HL-60/S4 (cell line): ENCODE data around the gene PTPRN2.

Experiments
- in situ Hi-C: fragments of 300-500 bp; cut with MboI; formaldehyde crosslinking; loops from 2 replicates; pipeline ENCODE4 v1.14.3; 2022; ENCODE audit warnings: low sequenced_read_pairs

The PTPRN2 gene

GRCh38 chr7:157873181-157873580 lies 714.4 kb downstream of the PTPRN2 start:
- in situ Hi-C loops = no loop called here

GRCh38 chr7:157872447-157872846 lies 715.2 kb downstream of the PTPRN2 start:
- in situ Hi-C loops = no loop called here

GRCh38 chr7:157871681-157872080 lies 715.9 kb downstream of the PTPRN2 start:
- in situ Hi-C loops = no loop called here

GRCh38 chr7:157870644-157871290 lies 716.9 kb downstream of the PTPRN2 start:
- in situ Hi-C loops = no loop called here

- in situ Hi-C loops = no loop called here
Observed at GRCh38 chr7:157869793-157870192, 717.8 kb downstream of the PTPRN2 start.

GRCh38 chr7:157867685-157868305 lies 719.8 kb downstream of the PTPRN2 start:
- in situ Hi-C loops = no loop called here

- in situ Hi-C loops = no loop called here
Observed at GRCh38 chr7:157866336-157866924, 721.2 kb downstream of the PTPRN2 start.

- in situ Hi-C loops = no loop called here
Observed at GRCh38 chr7:157865351-157866165, 722.1 kb downstream of the PTPRN2 start.

GRCh38 chr7:157864911-157865310 lies 722.7 kb downstream of the PTPRN2 start:
- in situ Hi-C loops = no loop called here

- in situ Hi-C loops = no loop called here
Observed at GRCh38 chr7:157863906-157864810, 723.5 kb downstream of the PTPRN2 start.

- in situ Hi-C loops = no loop called here
Observed at GRCh38 chr7:157863176-157863575, 724.4 kb downstream of the PTPRN2 start.

- in situ Hi-C loops = no loop called here
Observed at GRCh38 chr7:157862731-157863130, 724.9 kb downstream of the PTPRN2 start.

GRCh38 chr7:157861551-157861950 lies 726.1 kb downstream of the PTPRN2 start:
- in situ Hi-C loops = no loop called here

GRCh38 chr7:157861031-157861491 lies 726.6 kb downstream of the PTPRN2 start:
- in situ Hi-C loops = no loop called here

- in situ Hi-C loops = no loop called here
Observed at GRCh38 chr7:157860406-157860805, 727.2 kb downstream of the PTPRN2 start.

GRCh38 chr7:157859915-157860314 lies 727.7 kb downstream of the PTPRN2 start:
- in situ Hi-C loops = no loop called here

- in situ Hi-C loops = no loop called here
Observed at GRCh38 chr7:157857578-157858075, 730.0 kb downstream of the PTPRN2 start.

- in situ Hi-C loops = no loop called here
Observed at GRCh38 chr7:157856873-157857577, 730.6 kb downstream of the PTPRN2 start.

GRCh38 chr7:157855452-157856213 lies 732.0 kb downstream of the PTPRN2 start:
- in situ Hi-C loops = no loop called here
